Measurements from ENCODE around the gene PLAAT5.

PLAAT5 gene

DNA sequence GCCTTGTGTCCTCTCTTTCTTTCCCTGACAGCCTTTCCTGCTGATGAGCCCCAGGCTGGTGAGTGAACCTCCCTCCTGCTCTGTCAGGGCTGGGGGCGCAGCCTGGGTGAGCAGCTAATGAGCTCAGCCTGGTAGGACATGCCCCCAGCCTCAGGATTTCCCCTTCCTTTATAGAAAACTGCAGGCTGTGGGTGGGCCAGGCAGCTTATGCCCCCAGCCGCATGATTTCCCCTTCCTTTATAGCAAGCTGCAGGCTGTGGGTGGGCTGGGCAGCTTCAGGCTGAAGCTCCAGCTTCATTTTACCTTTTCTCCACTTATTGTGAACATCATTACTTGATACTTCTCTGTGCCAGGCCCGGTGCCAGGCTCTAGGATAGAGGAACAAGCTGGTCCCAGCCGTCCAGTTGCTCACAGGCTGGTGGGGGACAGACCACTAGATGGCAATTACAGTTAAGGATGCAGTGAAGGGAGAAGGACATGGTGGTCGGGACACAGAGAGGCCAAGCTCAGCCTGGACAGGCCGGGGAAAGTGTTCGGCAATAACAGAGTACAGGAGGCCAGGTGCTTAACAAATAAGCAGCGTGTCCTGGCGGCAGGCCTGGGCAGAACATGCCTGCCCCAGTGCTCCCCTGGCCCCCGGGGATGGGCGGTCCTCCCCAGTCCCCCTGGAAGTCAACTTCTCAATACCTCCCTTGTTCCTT lies 20.2 kb upstream of the PLAAT5 start:
- no peak for DNase-seq

DNA sequence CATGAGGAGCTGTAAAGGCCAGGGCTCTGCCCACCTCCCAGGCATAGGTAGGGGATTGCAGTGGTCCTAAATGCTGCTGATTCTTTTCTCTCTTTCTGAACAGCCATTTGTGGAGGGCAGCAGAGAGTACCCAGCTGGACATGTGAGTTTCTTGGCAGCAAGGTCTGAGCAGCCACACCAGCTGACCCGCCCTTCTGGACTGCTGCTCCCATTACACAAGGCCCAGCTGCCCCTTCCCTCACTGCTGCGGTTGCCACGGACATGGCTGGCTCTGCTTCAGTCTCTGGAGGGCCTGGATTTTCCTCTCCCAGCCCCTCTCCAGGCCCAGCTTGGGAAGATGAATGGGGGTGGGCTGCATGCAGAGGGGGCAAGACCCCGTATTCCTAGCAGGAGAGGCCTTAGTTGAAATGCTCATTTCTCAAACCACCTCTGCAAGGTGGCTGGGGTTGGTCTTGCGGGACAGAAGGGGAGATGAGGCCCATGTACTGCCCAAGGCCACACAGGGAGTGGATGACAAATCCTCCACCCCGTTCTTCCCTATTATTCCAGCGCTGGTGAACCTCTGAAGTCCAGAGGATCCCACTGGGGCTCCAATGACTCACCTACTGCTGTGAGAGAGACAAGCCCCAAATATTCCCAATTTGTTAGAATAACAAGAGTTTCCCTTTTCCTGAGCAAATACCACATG lies 19.5 kb upstream of the PLAAT5 start:
- DNase-seq = no peak

DNA sequence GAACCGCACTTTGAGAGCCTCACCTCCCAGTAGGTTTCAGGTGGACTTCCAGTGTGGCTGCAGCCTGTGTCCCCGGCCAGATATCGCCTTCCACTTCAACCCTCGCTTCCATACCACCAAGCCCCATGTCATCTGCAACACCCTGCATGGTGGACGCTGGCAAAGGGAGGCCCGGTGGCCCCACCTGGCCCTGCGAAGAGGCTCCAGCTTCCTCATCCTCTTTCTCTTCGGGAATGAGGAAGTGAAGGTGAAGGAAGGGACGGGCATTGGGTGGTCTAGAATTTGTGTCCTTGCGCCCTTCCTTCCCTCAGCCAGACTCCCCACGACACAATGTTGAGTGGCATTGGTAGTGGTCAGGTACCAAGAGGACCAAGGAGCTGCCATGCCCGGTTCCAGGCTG lies 17.8 kb upstream of the PLAAT5 start:
- no peak for DNase-seq

DNA sequence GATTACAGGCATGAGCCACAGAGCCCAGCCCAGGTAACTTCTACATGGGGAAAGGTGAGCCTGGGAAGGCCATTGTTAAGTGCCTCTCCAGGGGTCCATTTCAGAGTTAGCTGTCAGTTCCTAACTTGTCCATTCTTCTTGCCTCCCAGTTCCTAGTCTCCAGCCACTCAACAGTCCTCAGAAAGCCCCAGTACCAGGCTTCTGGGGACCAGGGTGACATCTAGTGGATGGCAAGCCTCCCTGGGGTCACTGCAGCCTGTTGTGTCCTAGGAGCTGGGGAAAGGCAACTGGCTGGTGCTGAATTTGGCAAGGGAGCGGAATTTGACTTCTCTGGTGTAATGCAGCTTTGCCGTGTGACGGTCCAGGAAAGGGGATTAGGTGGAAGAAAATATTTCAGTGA lies 17.0 kb upstream of the PLAAT5 start:
- peak; percentile 87 for DNase-seq

DNA sequence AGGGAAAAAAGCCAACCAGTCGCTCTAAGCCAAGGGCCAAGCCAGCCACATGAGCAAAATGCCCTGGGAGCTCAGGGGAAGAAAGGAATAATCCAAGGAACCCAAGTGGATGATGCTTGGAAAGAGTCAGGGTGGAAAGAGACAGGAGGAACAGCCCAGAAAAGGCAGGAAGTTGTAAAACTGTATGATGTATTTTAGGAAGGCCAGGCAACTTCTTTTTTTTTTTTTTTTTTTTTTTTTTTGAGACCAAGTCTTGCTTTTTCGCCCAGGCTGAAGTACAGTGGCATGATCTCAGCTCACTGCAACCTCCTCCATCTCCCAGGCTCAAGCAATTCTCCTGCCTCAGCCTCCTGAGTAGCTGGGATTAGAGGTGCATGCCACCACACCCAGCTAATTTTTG lies 16.5 kb upstream of the PLAAT5 start:
- DNase-seq = no peak

DNA sequence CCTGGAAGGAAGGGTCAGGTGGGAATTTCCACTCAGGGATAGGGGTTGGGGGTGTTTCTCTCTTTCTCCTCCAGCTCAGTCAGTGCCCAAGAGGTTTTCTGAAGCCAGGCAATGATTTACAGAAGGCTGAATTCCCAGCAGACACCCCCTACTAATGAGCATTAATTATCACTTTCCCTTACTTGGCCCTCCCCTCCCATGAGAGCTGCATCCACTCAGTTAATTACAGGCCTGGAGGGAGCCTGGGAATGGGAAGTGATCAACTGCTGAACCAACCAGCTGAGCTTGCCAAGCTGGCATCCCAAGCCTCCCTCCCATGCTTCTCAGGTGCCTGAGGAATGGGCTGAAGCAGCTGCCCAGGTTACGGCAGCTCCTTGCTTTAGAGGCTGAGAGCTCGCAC lies 15.9 kb upstream of the PLAAT5 start:
- no peak for DNase-seq

DNA sequence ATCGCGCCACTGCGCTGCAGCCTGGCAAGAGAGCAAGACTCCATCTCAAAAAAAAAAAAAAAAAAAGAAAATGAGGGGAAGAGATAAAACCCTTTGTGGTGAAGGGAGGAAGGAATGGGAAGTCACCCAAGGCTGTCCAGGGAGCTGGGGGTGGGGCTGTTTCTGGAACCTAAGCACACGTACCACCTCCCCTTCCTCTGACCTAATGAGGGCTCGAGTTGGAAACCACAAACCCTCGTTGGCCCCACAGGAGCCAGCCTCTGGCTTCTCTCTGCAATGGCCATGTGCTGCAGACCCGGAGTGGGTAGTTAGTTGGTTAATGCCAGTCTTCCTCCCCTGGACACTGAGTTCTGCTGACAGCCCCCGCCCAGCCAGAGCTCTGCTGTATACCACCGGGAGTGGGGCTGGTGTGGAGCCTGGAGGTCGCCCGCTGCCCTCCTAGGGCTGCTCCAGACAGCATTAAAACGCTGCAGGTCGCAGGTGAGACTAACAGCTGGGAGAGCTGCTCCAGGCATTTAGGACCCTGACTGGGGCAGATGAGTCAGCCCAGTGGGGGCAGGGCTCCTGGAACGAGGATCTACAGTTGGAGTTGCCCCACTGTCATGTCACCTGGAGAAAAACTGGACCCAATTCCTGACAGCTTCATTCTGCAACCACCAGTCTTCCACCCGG lies 15.0 kb upstream of the PLAAT5 start, which contains the start of gene LGALS12:
Gene LGALS12, plus strand, starts transcription at position 228 of the 672 bp plus-strand sequence. Its CDS starts 375 bp downstream, at position 603.
- DNase-seq = peak; percentile 82

DNA sequence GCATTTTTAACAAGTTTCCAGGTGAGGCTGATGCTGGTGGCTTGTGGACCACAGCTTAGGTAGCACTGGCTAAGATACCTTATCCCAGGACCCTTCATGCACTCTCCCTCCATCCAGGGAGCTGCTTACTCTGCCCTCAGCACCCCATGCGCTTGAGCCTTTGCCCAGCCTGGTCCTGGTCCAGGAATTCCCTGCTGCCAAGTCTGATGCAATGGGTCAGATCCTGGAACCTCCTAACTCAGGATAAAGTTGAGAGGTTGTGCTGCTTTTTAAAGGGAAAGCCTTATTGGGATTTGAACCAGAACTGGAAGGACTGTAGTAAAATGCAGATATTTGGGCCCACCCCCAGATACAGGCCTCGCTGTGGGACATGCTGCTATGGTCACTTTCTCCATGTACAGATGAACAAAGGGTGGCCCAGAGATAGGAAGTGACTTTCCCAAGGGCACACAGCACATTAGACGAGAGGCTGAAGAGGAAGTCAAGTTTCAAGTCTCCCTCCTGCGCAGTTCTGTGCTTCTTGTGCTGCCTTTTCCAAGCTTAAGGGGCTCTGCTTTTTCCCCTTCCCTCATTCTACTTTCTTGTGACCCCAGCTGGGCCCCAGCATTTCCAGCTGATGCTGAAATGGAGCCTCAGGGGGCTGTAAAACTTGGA lies 14.1 kb upstream of the PLAAT5 start:
- no peak for DNase-seq

DNA sequence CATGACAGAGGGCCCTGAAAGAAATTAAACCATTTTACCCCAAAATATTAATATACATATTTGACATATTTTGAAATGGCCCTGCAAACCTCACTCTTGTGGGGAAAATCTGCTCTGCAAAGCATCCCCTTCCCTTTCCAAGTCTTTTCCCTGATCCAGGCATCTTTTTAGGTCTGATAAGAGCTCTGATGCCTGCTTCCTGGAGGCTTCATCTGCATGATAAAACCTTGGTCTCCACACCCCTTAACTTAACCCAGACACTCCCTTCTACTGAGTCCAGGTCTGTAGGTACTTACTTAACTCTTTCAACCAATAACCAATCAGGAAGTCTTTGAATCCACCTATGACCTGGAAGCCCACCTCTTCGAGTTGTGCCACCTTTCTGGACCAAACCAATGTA lies 13.1 kb upstream of the PLAAT5 start:
- no peak for DNase-seq

DNA sequence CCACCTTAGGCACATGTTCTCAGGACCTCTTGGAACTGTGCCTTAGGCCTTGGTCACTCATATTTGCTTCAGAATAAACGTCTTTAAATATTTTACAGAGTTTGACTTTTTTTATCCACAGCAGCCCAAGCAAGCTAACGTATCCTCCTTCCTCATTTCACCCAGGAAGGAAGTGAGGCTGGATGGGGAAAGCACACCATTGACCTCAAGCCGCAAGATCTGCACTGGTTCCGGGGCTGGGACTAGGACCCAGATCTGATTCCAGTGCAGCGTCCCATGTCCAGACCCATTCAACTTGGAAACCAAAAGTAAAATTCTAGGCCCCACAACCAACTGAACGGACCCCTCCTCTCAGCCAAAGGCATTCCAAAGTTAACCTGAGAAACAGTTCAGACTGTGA lies 12.5 kb upstream of the PLAAT5 start:
- DNase-seq = no peak

DNA sequence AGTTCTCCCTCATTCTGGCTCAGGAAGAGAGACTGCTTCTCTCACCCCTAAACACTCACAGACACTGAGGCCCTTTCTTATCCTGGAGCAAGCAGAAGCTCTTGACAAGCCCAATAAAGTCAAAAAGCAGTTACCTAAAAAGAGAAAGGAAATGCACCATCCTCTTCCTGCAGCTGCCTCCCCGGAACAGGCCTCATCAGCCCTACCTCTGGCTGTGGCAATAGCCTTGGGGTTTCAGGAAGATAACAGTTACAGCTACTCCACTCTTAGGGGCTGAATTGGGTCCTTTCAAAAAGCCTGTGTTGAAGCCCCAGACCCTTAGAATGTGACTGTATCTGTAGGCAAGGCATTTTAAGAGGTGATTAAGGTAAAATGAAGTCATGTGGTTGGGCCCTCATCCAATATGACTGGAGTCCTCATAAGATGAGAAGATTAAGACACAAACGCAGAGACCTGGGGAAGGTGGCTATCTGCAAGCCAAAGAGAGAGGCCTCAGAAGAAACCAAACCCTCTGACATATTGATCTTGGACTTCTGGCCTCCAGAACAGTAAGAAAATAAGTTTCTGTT lies 11.4 kb upstream of the PLAAT5 start:
- peak; percentile 57 for DNase-seq

DNA sequence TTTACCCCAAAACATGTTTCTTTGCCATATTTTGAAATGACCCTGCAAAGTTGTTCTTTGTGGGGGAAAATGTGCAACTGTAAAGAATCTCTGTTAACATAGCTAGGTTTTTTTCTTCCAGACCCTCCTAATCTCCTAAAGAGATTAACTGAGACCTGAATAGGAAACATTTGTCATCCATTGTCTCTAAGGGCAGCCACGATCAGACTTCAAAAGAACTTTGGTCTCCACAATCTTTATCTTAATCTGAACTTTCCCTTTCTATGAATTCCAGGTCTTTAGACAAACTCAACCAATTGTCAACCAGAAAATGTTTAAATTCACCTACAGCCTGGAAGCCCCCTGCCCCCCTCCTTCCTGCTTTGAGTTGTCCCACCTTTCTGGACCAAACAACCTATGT lies 10.3 kb upstream of the PLAAT5 start:
- DNase-seq = no peak

DNA sequence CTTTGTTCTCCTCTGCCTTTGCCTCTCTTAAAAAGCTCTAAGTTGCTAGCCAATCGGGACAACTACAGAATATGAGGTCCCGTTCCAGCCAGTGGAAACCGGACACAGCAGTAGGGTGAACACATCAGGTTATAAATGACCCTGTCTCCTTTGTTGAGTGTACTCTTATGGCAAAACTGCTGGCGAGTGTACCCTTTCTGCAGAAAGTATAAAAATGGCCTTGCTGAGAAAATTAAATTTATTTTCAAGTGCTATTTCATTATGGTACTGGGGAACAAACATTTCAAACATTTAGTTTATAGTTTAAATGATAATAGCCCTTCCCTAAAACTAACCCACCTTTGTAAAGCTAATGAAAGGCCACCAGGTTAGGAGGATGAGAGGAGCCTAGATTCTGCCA lies 8.9 kb upstream of the PLAAT5 start:
- DNase-seq = no peak

DNA sequence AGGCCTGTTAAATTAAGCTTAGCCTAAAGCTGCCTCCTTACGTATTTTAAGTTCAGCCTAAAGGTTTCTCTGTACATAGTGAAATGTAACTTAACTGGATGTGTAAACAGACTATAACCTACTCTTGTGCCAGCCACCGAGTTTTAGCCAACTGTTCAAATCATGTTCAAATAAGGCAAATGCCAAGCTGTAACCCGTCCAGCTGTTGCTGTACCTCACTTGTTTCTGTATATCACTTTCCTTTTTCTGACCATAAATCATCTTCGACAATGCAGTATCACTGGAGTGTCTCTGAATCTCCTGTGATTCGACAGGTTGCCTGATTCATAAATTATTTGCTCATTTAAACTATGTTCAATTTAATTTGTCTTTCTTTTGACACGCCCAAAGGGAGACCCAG lies 4.0 kb upstream of the PLAAT5 start:
- no peak for DNase-seq

DNA sequence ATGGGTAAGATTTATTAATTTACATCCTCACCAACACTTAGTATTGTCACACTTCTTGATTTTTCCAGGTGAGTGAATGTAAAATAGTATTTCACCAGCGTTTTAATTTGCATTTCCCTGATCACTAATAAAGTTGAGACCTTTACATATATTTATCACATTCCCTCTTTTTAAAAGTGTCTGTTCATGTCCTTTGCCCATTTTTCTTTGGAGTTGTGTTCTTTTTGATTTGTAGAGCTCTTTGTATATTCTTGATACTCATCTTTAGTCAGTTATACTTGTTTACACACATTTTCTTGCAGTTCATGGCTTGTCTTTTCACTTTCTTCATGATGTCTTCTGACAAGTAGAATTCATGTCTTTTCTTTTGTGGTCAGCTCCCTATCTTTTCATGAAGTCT lies 2.2 kb upstream of the PLAAT5 start:
- DNase-seq = no peak

DNA sequence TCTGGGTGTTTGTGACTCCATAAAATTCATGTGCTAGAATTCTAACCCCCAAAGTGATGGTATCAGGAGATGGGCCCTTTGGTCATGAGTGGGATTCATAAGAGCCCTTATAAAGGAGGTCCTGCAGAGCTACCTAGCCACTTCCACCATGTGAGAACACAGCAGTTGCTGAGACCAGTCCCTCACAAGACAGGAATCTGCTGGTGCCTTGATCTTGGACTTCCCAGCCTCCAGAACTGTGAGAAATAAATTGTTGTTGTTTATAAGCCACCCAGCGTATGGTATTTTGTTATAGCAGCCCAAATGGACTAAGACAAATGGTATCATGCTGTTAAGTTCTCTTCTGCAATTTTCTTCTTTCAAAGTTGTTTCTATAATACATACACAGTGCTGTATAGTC lies 1.5 kb upstream of the PLAAT5 start:
- DNase-seq = no peak

DNA sequence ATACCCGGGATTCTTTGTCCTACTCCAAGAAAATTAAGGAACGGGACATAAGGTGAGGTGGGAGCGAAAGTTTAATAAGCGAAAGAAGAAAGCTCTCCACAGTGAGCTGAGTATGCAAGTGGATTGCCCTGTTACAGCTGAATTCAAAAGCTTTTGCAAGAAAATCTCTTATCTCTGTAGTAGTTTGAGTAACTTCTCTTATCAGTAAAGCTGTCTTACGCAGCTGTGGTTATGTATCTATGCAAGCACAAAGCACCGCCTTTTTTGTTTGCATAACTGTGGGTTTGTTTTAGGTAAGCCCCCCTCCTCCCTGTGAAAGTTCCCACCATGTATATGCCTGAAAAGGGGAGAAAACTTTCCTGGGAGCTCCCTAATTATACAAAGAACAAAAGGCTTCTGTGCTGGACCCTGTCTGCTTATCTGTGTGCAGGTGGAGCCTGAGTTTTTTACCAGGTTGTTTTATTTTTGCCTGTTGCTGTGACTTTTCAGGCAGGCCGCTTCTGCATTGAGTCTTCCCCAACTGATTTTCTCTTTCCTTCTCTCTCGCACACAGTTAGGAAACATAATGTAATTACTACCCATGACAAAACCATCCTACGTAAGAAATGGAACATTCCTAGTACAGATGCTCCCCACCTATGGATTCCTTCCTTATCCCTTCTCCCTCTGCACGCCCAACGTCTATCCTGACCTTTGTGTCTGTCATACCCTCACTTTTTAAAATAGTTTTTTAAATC lies 837 bp upstream of the PLAAT5 start:
- DNase-seq = peak; percentile 83

DNA sequence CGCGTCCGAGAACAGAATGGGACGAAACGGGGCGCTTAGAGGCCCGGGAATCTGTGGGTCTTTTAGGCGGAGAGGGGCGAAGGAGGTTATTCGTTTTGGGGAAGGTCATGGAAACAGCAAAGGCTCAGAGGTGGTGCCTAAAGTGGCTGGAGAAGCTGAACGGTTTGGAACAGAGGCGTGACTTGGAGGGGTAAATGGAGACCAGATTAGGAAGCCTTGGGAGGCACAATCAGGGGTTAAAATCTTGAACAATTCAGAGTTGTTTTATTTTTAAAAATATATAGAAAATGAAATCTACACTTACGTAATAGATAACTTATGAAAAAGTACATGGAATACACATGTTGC lies 247 bp upstream of the PLAAT5 start:
- DNase-seq = no peak

DNA sequence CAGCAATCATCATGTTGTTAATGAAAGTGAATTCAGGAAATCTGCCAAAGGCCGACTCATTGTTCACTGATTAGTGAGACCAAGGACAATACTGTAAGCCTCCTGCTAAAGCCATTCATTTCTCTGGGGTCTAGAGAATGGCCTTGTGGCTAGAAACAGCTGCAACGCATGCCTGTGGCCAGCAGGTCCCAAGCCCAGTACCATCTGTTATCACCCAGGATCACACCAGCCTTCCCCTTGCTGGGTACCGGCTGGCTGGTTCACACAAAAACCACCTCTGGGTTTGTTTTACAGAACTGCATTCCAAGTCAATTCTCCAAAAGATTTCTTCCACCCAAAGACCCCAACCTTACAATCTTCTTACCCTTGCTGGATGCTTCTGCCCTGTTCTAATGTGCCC lies 1.1 kb downstream of the PLAAT5 start:
- DNase-seq = no peak

DNA sequence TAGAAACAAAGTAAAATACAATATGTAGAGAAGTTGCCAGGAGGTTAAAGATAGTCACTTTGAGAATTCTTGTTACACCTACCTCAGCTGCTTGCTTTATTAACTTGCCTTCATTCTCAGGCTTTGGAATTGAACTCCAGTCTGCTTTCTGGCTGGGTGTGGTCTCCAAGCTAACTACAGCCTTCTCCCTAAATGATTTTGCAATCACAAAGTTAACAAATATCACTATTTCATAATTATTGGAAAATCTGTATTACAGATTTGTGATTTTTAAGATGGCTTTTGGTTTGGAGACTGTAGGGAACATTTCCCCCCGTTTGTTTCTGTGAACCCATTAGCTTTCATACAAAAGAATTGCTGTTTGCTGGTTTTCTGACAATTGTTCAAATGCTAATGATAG lies 2.2 kb downstream of the PLAAT5 start:
- DNase-seq = no peak

DNA sequence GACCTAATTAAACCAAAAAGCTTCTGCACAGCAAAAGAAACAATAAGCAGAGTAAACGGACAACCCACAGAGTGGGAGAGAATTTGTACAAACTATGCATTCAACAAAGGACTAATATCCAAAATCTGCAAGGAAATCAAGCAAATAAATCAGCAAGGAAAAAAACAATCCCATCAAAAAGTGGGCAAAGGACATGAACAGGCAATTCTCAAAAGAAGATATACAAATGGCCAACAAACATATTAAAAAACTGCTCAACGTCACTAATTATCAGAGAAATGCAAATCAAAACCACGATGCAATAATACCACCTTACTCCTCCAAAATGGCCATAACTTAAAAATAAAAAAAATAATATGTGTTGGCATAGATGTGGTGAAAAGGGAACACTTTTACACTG lies 5.2 kb downstream of the PLAAT5 start:
- no peak for DNase-seq

DNA sequence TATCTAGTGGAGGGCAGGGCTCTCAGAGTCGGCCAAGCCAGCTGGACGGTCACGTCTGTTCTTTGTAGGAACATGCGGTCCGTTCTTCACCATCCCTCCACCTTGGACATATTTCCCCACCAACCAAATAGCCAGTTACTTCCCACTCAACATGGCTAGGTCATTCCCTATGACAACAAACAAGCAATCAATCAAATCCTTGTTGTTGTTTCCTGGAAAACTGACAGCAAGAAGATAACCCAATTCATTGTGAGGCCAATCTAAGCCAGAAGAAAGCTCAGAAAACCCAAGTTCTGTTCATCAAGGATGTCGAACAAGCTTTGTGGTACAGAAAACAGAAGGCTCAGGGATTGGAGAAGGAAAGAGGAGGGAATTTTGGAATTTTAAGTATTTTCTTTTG lies 10.9 kb downstream of the PLAAT5 start:
- DNase-seq = no peak

DNA sequence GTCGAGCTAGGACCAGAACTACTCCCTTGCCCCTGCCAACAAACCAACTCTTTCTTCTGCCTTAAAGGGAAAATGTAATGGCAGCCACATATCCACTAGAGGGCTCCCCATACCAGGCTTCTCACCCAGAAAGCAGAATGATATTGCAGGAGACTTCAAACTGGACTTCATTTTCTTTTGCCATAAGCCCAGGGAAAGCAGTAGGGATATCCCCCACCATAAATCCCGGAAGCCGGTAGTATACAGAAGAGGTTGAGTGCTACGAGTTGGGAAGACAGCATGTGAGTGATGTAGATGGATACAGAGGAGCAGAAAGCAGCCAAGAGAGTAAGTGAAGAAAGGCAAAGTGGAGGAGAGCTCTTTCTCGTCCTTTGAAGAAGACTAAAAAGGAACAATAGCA lies 12.1 kb downstream of the PLAAT5 start:
- peak; percentile 76 for DNase-seq

Data from hematopoietic multipotent progenitor cell treated with erythropoietin and hydrocortisone succinate and interleukin-3 and kit ligand, for 8 days (in vitro differentiated cells).